ENCODE data around the gene FCHSD2.

DNA sequence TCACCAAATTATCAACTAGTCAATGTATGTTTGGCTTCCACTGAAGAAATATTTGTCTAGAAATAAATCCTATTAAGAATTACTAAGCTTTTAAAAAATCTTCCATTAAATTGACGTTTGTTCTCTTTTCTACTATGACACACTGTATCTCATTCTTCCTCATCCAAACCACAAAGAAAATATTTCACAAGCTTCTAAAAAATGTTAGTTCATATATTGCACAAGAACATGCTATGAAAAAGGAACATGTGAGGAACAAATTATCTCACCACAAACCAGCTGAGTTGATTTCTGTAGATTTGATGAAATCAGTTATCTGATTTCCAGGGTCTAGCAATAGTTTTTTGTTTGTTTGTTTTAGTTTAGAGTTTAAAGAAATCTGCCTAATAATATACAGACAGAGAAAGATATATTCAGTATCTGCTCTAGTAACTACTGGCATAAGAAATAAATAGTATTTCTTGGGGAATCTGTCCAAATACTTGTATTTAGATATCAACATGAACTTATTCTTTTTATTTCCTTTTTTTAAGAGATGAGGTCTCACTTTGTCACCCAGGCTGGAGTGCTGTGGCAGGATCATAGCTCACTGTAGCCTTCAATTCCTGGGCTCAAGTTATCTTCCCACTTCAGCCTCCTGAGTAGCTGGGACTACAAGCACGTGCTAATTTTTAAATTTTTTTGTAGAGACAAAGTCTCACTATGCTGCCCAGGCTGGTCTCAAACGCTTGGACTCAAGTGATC, 166.2 kb downstream of the FCHSD2 start:
- TF ChIP-seq EP300 (IDR thresholded peaks at IDR 0.05) (no peak), POLR2A (IDR thresholded peaks at IDR 0.05) (no peak)
- TF ChIP-seq, protein P1, sequence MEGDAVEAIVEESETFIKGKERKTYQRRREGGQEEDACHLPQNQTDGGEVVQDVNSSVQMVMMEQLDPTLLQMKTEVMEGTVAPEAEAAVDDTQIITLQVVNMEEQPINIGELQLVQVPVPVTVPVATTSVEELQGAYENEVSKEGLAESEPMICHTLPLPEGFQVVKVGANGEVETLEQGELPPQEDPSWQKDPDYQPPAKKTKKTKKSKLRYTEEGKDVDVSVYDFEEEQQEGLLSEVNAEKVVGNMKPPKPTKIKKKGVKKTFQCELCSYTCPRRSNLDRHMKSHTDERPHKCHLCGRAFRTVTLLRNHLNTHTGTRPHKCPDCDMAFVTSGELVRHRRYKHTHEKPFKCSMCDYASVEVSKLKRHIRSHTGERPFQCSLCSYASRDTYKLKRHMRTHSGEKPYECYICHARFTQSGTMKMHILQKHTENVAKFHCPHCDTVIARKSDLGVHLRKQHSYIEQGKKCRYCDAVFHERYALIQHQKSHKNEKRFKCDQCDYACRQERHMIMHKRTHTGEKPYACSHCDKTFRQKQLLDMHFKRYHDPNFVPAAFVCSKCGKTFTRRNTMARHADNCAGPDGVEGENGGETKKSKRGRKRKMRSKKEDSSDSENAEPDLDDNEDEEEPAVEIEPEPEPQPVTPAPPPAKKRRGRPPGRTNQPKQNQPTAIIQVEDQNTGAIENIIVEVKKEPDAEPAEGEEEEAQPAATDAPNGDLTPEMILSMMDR (IDR thresholded peaks at IDR 0.05): no peak

Measured in gastroesophageal sphincter (tissue), 3 donors.